GM23338 (cell line): ENCODE measurements around the gene CRY1. TPM values are rescaled to one million over a fixed set of nuclear protein-coding genes. Genes with fewer than 3 reads are reported as not detected.

ENCODE experiments used
- ATAC-seq: fragments of 200-7000 bp; cut with Tn5 transposase; 3 replicates; pipeline ENCODE4 v1.9.1; 2020
- DNase-seq: peaks from one replicate; pipeline ENCODE4 v3.0.0-alpha.2; 2015; ENCODE audit warnings: low spot score
- H2AFZ ChIP-seq: fragments of 200-600 bp; sonication (generic); 2 replicates; pipeline ENCODE4 v1.8.0; 2016; ENCODE audit warnings: antibody characterized with exemption, mild to moderate bottlenecking, moderate library complexity
- H3F3A ChIP-seq: fragments of 200-600 bp; sonication (generic); replicated peaks from 2 replicates; pipeline ENCODE4 v1.8.0; 2017; ENCODE audit warnings: antibody characterized with exemption, mixed run types, low read depth
- H3K27ac ChIP-seq: fragments of 200-600 bp; sonication (generic); 2 replicates; pipeline ENCODE4 v1.6.1; 2016; ENCODE audit warnings: low read depth
- H3K27me3 ChIP-seq: fragments of 200-600 bp; sonication (generic); 2 replicates; pipeline ENCODE4 v1.8.0; 2016; ENCODE audit warnings: mild to moderate bottlenecking, mixed run types, moderate library complexity; ENCODE audit not compliant: insufficient read depth
- H3K36me3 ChIP-seq: fragments of 200-600 bp; sonication (generic); 2 replicates; pipeline ENCODE4 v1.8.0; 2016; ENCODE audit warnings: mild to moderate bottlenecking; ENCODE audit not compliant: insufficient read depth
- H3K4me1 ChIP-seq: fragments of 200-600 bp; sonication (generic); 2 replicates; pipeline ENCODE4 v1.8.0; 2016; ENCODE audit warnings: mild to moderate bottlenecking, moderate library complexity; ENCODE audit not compliant: insufficient read depth
- H3K4me2 ChIP-seq: fragments of 200-600 bp; sonication (generic); 2 replicates; pipeline ENCODE4 v1.7.1; 2017; ENCODE audit warnings: mixed run types
- H3K4me3 ChIP-seq: fragments of 200-600 bp; sonication (generic); 2 replicates; pipeline ENCODE4 v1.6.1; 2016; ENCODE audit warnings: mixed run types
- H3K79me2 ChIP-seq: fragments of 200-600 bp; sonication (generic); replicated peaks from 2 replicates; pipeline ENCODE4 v1.8.0; 2017; ENCODE audit warnings: mild to moderate bottlenecking; ENCODE audit not compliant: insufficient read depth
- H3K9me2 ChIP-seq: fragments of 200-600 bp; sonication (generic); 2 replicates; pipeline ENCODE4 v1.8.0; 2017; ENCODE audit not compliant: insufficient read depth
- H4K20me1 ChIP-seq: fragments of 200-600 bp; sonication (generic); replicated peaks from 2 replicates; pipeline ENCODE4 v1.8.0; 2017; ENCODE audit warnings: mild to moderate bottlenecking; ENCODE audit not compliant: insufficient read depth
- H3K27ac Mint-ChIP-seq: 2 replicates; pipeline ENCODE4 v1.8.0; 2020; ENCODE audit warnings: inconsistent platforms, mild to moderate bottlenecking, moderate library complexity, mixed read lengths
- H3K27me3 Mint-ChIP-seq: 3 replicates; pipeline ENCODE4 v1.8.0; 2022; ENCODE audit warnings: low read depth, mild to moderate bottlenecking, moderate library complexity, mixed read lengths, inconsistent platforms; ENCODE audit not compliant: insufficient read depth, poor library complexity
- H3K36me3 Mint-ChIP-seq: 3 replicates; pipeline ENCODE4 v1.8.0; 2021; ENCODE audit warnings: low read depth, mild to moderate bottlenecking, inconsistent platforms, moderate library complexity, mixed read lengths
- H3K4me1 Mint-ChIP-seq: 3 replicates; pipeline ENCODE4 v1.8.0; 2020; ENCODE audit warnings: mild to moderate bottlenecking, inconsistent platforms, mixed read lengths
- H3K4me3 Mint-ChIP-seq: 3 replicates; pipeline ENCODE4 v1.8.0; 2021; ENCODE audit warnings: moderate library complexity, mild to moderate bottlenecking, inconsistent platforms, mixed read lengths
- H3K9me3 Mint-ChIP-seq: 3 replicates; pipeline ENCODE4 v1.8.0; 2020; ENCODE audit warnings: moderate library complexity, mild to moderate bottlenecking, inconsistent platforms, mixed read lengths
- CREB1 ChIP-seq: fragments of 250-450 bp; sonication (Bioruptor Pico); IDR thresholded peaks from 2 replicates; pipeline ENCODE4 v1.5.0; 2020; ENCODE audit warnings: low read depth, mild to moderate bottlenecking, moderate library complexity
- JUNB ChIP-seq: IDR thresholded peaks from one replicate; pipeline ENCODE4 v1.6.1; 2016; ENCODE audit warnings: antibody characterized with exemption; ENCODE audit not compliant: unreplicated experiment
- NANOG ChIP-seq: IDR thresholded peaks from 2 replicates; pipeline ENCODE4 v1.6.1; 2016; ENCODE audit warnings: antibody characterized with exemption, borderline replicate concordance
- POLR2AphosphoS5 ChIP-seq: IDR thresholded peaks from 2 replicates; pipeline ENCODE4 v1.6.1; 2016; ENCODE audit warnings: antibody characterized with exemption, low read depth
- REST ChIP-seq: IDR thresholded peaks from one replicate; pipeline ENCODE4 v1.6.1; 2018; ENCODE audit warnings: antibody characterized with exemption; ENCODE audit not compliant: unreplicated experiment
- STAT1 ChIP-seq: IDR thresholded peaks from one replicate; pipeline ENCODE4 v1.6.1; 2016; ENCODE audit warnings: antibody characterized with exemption; ENCODE audit not compliant: unreplicated experiment
- ZNF331 ChIP-seq: fragments of 250-450 bp; sonication (Bioruptor Pico); IDR thresholded peaks from 2 replicates; pipeline ENCODE4 v1.5.0; 2020; ENCODE audit warnings: low read depth, mild to moderate bottlenecking, moderate library complexity
- ZNF462 ChIP-seq: fragments of 250-450 bp; sonication (Bioruptor Pico); IDR thresholded peaks from 2 replicates; pipeline ENCODE4 v1.5.0; 2020; ENCODE audit warnings: mild to moderate bottlenecking, moderate library complexity
- polyA plus RNA-seq: library from polyadenylated mRNA; unstranded; fragments of >200 nt; fragmentation: Nextera tagmentation; extraction: Ambion mirVana; gene quantifications from 2 replicates; pipeline ENCODE4 v1.2.1, GENCODE V29; 2016
- total RNA-seq: library from RNA; depleted of rRNA; stranded (reverse); fragments of >200 nt; shearing (Covaris generic); gene quantifications from 2 replicates; pipeline ENCODE4 v1.2.3, GENCODE V29; 2014
- TF ChIP-seq, protein P1 (sequence below), 2 experiments: fragments of 200-600 bp in 1 of 2; sonication (generic) in 1 of 2; conservative IDR thresholded peaks; 2 replicates each; pipeline versions ENCODE4 v1.5.1 to v1.6.1; 2016 to 2017; ENCODE audit warnings: antibody characterized with exemption in 2 of 2, low read depth in 2 of 2, mild to moderate bottlenecking in 2 of 2, moderate library complexity in 1 of 2

Gene CRY1
- total and polyA plus RNA-seq, 2 experiments from 2014 or later: 27.7 to 28.2 TPM

DNA sequence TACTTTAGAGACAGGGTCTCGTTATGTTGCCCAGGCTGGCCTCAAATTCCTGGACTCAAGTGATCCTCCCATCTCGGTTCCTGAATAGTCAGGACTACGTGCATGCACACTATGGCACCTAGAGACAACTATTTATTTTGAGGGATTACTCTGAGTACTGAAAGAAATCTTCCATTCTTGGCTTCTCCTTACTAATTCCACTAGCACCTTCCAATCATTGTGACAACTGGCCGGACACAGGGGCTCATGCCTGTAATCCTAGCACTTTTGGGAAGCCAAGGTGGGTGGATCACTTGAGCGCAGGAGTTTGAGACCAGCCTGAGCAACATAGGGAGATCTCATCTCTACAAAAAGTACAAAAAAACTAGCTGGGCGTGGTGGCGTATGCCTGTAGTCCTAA lies 64.3 kb downstream of the CRY1 start:
- Histone ChIP-seq H3K4me2 (no peak overlapping the region), H4K20me1 (no peaks in the 10 kb centered on the region), H3K27me3 (no peaks in the 10 kb centered on the region), H3K27ac (no peak overlapping the region), H3K4me3 (no peak overlapping the region), H3K36me3 (no peaks in the 10 kb centered on the region), H3K9me2 (no peaks in the 10 kb centered on the region), H2AFZ (no peak overlapping the region), H3K79me2 (peaks cover 14% of the 10 kb centered on the region), H3K4me1 (no peaks in the 10 kb centered on the region; the same call in 1 of the 2 replicates), H3F3A (no peaks in the 10 kb centered on the region)
- no peak for TF ChIP-seq CREB1
- Mint-ChIP-seq H3K4me1 (peaks cover 8% of the 10 kb centered on the region; the same call in 2 of the 3 replicates), H3K27ac (no peak overlapping the region), H3K4me3 (no peak overlapping the region), H3K27me3 (peaks cover 5% of the 10 kb centered on the region), H3K9me3 (no peaks in the 10 kb centered on the region), H3K36me3 (no peaks in the 10 kb centered on the region)
- DNase-seq (no peak), ATAC-seq (no peak)

DNA sequence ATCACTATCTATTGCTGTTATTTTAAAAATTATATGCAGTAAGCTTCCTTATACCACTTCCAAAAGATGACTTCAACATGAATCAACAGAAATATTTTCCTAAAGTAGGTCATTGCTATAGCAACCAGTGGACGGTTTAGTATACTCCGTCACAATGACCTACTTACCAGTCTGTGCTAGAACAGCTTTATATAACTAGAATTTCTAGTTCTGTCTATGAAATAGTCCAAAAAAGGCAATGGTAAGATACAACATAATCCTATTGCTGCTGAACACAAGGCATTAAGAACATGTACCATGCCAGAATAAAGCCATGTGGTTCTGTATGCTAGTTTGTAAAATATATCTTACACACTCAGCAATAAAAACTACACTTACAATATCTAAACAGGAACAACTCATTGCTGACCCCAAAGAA lies 65.7 kb downstream of the CRY1 start:
- DNase-seq (no peak), ATAC-seq (no peak)
- H3K4me3 Mint-ChIP-seq: no peak overlapping the region
- Histone ChIP-seq H3K4me2 (no peak overlapping the region), H3K36me3 (no peaks in the 10 kb centered on the region), H3F3A (no peaks in the 10 kb centered on the region), H3K27me3 (no peaks in the 10 kb centered on the region), H3K9me2 (no peaks in the 10 kb centered on the region), H3K79me2 (peaks cover 11% of the 10 kb centered on the region), H3K4me3 (no peak overlapping the region), H3K27ac (no peak overlapping the region), H4K20me1 (no peaks in the 10 kb centered on the region), H2AFZ (no peak overlapping the region), H3K4me1 (no peaks in the 10 kb centered on the region; the same call in 1 of the 2 replicates)
- peaks cover 5% of the 10 kb centered on the region for H3K27me3 Mint-ChIP-seq
- H3K4me1 Mint-ChIP-seq: peaks cover 8% of the 10 kb centered on the region; the same call in 2 of the 3 replicates
- no peaks in the 10 kb centered on the region for H3K36me3 Mint-ChIP-seq
- H3K27ac Mint-ChIP-seq: no peak overlapping the region
- H3K9me3 Mint-ChIP-seq: no peaks in the 10 kb centered on the region
- TF ChIP-seq REST (no peak), ZNF331 (CRISPR knock-in tag) (no peak), JUNB (no peak), ZNF462 (CRISPR knock-in tag) (no peak), STAT1 (no peak), NANOG (no peak), POLR2AphosphoS5 (no peak)
- TF ChIP-seq, protein P1, sequence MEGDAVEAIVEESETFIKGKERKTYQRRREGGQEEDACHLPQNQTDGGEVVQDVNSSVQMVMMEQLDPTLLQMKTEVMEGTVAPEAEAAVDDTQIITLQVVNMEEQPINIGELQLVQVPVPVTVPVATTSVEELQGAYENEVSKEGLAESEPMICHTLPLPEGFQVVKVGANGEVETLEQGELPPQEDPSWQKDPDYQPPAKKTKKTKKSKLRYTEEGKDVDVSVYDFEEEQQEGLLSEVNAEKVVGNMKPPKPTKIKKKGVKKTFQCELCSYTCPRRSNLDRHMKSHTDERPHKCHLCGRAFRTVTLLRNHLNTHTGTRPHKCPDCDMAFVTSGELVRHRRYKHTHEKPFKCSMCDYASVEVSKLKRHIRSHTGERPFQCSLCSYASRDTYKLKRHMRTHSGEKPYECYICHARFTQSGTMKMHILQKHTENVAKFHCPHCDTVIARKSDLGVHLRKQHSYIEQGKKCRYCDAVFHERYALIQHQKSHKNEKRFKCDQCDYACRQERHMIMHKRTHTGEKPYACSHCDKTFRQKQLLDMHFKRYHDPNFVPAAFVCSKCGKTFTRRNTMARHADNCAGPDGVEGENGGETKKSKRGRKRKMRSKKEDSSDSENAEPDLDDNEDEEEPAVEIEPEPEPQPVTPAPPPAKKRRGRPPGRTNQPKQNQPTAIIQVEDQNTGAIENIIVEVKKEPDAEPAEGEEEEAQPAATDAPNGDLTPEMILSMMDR (conservative IDR thresholded peaks at IDR 0.05; ENCODE audit: low read depth in 2 of 2): no peak
